ENCODE data around the gene OR2W1. TPM values are rescaled to one million over a fixed set of nuclear protein-coding genes. Genes with fewer than 3 reads are reported as not detected.

OR2W1 gene
- total and polyA plus RNA-seq, 2 donors (not counting 3 experiments of a cell fraction or from before 2014, with no cell fraction given): not detected

- FAIRE-seq (peak; percentile 85), DNase-seq (ENCODE audit: low read depth, low spot score) (peak; percentile 53)
- TF ChIP-seq EZH2 (IDR thresholded peaks at IDR 0.05; ENCODE audit: borderline replicate concordance, low read depth, low read length, severe bottlenecking): no peak
- TF ChIP-seq, protein P1, sequence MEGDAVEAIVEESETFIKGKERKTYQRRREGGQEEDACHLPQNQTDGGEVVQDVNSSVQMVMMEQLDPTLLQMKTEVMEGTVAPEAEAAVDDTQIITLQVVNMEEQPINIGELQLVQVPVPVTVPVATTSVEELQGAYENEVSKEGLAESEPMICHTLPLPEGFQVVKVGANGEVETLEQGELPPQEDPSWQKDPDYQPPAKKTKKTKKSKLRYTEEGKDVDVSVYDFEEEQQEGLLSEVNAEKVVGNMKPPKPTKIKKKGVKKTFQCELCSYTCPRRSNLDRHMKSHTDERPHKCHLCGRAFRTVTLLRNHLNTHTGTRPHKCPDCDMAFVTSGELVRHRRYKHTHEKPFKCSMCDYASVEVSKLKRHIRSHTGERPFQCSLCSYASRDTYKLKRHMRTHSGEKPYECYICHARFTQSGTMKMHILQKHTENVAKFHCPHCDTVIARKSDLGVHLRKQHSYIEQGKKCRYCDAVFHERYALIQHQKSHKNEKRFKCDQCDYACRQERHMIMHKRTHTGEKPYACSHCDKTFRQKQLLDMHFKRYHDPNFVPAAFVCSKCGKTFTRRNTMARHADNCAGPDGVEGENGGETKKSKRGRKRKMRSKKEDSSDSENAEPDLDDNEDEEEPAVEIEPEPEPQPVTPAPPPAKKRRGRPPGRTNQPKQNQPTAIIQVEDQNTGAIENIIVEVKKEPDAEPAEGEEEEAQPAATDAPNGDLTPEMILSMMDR (IDR thresholded peaks at IDR 0.05; ENCODE audit: extremely low read depth in 1 of 2, insufficient read depth in 1 of 2, low read depth in 1 of 2, low read length in 2 of 2): no peak
- no peak for TF ChIP-seq POLR2AphosphoS5 (IDR thresholded peaks at IDR 0.05; ENCODE audit: insufficient read depth, low read depth, low read length)
- no peak for TF ChIP-seq JUN (IDR thresholded peaks at IDR 0.05; ENCODE audit: borderline replicate concordance, insufficient read depth, insufficient read length, low read depth)
- no peak for TF ChIP-seq MYC (IDR thresholded peaks at IDR 0.05; ENCODE audit: low read depth, low read length)
- no peak for TF ChIP-seq GATA2 (IDR thresholded peaks at IDR 0.05; ENCODE audit: insufficient read depth, insufficient read length, low read depth, low read length)
- TF ChIP-seq, protein P2, sequence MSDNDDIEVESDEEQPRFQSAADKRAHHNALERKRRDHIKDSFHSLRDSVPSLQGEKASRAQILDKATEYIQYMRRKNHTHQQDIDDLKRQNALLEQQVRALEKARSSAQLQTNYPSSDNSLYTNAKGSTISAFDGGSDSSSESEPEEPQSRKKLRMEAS (IDR thresholded peaks at IDR 0.05; ENCODE audit: insufficient read depth, insufficient read length): no peak
- no peak for TF ChIP-seq POLR2A (IDR thresholded peaks at IDR 0.05; ENCODE audit: low read depth, low read length)
- TF ChIP-seq FOS (IDR thresholded peaks at IDR 0.05; ENCODE audit: borderline replicate concordance, insufficient read depth, low read length): peak; percentile 13
- peak overlapping the region; percentile 45 to 80 (median 78) for H3K4me3 ChIP-seq (replicated peaks in 1 of 3; ENCODE audit: insufficient read depth in 1 of 3, low read depth in 1 of 3, low read length in 3 of 3)
- H3K9me3 ChIP-seq (replicated peaks; ENCODE audit: control insufficient read depth, insufficient read depth, low read length): no peaks in the 10 kb centered on the region
- H3K4me2 ChIP-seq (ENCODE audit: insufficient read depth, low read length): peak overlapping the region; percentile 96
- no TSS peak for BruUV-seq (replicated peaks)
- H2AFZ ChIP-seq (ENCODE audit: low read depth, low read length): peak overlapping the region; percentile 99
- CTCF ChIA-PET: interaction anchor here (0.9 to 1.5 kb wide), 4 partner anchors 8 to 174 kb away, joined by 3 to 13 read pairs (median 6); no protein-coding TSS in a partner anchor
- H3K9ac ChIP-seq (replicated peaks; ENCODE audit: extremely low read depth, insufficient read depth, low read length): peak overlapping the region; percentile 13
- no peaks in the 10 kb centered on the region for H4K20me1 ChIP-seq (replicated peaks; ENCODE audit: control insufficient read depth, extremely low read depth, insufficient read depth, low read length)
- peaks cover 6% of the 10 kb centered on the region for H3K4me1 ChIP-seq (ENCODE audit: control insufficient read depth, extremely low read depth, insufficient read depth, low read length)
- intact Hi-C loops (cut with micrococcal nuclease): no loop called here
- POLR2A ChIA-PET: no interaction called here
- H3K79me2 ChIP-seq (ENCODE audit: control insufficient read depth, insufficient read depth, low read length): no peaks in the 10 kb centered on the region
- H3K27me3 ChIP-seq (ENCODE audit: control insufficient read depth in 2 of 2, insufficient read depth in 2 of 2, low read length in 2 of 2): peaks cover 3 to 14% of the 10 kb centered on the region in 2 experiments
- H3K9me1 ChIP-seq (replicated peaks; ENCODE audit: control insufficient read depth, extremely low read depth, insufficient read depth, low read length): no peaks in the 10 kb centered on the region
- no peaks in the 10 kb centered on the region for H3K36me3 ChIP-seq (ENCODE audit: control insufficient read depth in 2 of 2, extremely low read depth in 1 of 2, insufficient read depth in 2 of 2, low read length in 2 of 2)
- dilution Hi-C loops (cut with MboI; ENCODE audit: extremely low pct_ligation_motif_present, low sequenced_read_pairs): no loop called here
- no peak overlapping the region for H3K27ac ChIP-seq (ENCODE audit: insufficient read depth, low read depth, low read length)
Measured at GRCh38 chr6:29011276-29011734, 33.7 kb downstream of the OR2W1 start.

Data from endothelial cell of umbilical vein (primary cell).